ENCODE results near the gene TMEM45A.
"Not testable (repeated sequence)": the region's sequence is repeated elsewhere in the genome, so short reads cannot be mapped to it uniquely, and the experiment has no call there.

Gene TMEM45A

DNA sequence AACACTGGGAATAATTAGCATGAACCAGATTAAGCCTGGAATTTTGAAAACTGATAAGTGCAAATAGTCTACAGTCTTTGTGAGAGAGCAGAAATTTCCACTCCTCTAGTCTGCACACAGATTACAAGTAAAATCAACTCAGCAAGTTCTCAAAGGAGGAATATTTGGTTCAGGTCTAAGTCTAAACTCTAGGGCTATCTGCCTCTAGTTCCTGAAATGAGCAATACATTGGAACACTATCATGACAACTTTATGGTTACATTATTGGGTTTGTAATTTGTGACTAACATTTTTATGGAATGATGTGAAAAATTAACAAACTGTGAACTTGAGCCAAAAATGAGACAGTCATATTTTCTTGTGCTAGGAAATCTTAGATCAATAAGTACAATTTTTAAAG is 86.2 kb downstream of the TMEM45A start:
- DNase-seq: no peak

DNA sequence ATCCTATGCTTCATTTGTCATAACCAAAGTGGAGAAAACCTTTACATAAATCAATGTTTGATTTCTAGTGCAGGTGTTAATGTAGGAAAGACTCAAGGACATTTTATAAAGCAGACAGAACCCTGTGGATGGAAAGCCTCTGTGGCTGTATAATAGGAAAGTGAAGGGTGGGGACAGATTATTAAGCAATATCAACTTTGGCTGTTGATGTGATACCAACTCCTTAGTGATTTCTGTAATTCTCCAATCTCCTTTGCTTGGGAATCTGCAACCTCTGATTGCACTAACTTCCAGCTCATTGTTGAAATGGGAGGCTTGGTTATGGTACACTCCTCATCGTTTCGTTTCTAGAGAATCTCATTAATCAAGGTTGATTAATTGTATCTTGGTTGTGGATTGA is 87.7 kb downstream of the TMEM45A start:
- no peak for DNase-seq

DNA sequence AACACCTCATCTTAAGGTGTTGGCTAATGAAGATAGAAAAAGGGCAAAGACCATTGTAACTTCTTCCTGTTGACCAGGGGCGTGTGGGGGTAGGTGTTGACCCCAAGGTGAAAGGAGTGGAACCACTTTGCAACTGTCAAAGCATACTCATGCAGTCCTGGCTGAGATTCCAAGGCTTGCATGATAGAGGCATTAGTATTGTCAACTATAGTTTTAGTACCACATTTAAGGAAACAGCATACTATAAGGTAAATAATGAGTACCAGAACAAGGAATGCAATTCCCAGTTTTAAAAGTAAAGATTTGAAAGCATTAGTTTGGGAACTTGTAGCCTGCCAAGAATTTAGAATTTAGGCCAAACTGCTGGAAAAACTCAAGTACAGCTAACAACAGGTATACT is 89.2 kb downstream of the TMEM45A start:
- DNase-seq: no peak

DNA sequence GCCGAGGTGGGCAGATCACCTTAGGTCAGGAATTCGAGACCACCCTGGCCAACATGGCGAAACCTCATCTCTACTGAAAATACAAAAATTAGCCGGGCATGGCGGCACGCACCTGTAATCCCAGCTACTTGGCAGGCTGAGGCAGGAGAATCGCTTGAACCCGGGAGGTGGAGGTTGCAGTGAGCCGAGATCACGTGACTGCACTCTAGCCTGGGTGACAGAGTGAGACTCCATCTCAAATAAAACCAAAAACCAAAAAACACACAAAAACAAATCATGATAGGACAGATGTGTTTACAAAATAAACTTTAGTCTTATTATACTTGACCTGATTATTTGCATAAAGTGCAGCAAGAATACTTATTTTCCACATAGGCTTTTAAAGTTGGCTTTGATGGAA is 89.7 kb downstream of the TMEM45A start:
- not testable (repeated sequence) for DNase-seq

DNA sequence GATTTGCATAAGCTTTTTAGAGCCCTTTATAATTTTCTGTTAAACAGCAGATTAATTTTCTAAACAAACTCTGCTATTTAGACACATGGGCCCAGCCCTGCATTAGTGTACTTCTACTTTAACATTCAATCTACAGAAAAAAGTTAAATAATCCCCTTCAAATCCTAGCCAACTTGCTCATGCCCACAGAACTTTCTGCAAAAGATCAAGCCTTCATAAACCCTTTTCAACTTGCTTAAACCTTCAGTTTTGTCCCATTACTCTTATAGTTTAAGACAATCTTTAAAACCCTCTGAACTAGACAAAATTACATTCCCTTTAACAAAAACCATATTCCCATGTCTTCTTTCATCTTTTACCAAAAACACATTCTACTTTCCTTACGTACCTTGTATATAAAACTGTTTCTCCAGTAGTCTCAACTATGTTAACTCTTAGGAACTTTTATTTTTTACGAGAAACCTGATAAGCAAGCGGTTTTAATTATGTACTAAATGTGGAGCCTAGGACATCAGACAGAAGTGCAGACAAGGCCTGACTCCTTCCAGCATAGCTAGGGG is 91.8 kb downstream of the TMEM45A start:
- no peak for DNase-seq

DNA sequence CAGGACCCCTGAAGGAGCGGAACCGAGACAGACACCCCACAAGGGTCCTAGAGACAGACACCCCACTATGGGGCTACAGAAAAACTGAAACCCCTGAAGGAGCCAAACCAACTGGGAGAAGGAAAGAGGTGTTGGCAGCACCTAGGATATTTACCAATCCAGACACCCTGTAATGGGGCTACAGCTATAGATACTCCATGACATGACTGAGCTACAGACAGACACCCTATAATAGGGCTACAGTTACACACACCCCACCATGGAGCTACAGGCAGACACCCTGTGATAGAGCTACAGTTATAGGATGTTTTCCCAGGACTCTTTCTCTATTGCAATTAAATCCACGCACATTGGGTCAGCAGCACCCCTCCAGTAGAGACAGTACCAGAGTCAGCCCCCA is 94.4 kb downstream of the TMEM45A start:
- DNase-seq: no peak

DNA sequence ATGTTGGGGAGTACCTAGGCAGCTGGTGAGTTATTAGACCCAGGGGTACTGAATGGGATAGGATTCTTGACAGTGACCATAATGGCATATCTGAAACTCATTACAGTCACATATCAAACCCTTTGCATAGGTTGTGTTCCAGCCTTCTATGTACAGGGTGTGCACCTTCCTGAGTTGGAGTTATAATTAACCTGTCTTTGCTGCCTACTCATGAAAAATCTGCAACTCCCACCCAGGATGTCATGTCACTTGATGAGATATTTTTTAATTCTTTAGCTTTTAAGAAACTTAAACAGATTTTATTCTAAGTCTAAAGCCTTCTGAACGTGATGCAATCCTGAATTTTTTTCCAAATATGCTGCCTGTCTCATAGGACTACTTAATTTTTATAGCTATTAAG is 95.8 kb downstream of the TMEM45A start:
- DNase-seq: no peak

DNA sequence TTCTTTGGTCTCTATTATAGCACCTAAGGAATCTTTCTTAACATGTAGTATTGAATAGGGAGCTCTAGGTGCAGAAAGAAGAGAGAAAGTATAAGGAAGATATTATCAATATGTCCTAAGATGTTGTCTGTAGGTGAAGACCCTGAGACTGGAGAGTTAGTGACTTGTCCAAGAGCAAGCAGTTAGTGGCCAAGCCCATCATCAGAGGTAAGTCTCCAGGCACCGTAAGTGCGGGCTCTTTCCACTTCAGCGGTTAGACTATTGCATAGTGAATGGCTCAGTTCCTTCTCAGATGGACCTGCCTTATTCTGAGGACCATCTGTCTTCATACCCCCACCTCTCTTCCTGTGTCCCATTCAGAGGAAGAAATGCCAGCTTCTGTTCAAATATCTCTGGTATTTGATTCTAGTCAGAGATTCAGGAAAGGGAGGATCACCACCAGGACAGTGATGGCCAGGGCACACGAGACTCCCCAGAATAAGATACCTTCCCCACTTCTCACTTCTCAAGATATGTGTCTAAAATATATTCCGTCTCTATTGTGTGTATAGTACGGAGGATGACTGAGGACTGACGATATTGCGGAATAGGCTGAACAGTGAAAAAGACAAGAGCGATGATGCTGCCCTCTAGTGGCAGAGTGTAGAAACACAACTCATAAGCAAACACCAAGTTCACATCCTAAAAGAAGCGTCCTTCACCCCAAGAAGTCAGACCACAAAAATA is 97.9 kb downstream of the TMEM45A start:
- peak; percentile 71 for DNase-seq

DNA sequence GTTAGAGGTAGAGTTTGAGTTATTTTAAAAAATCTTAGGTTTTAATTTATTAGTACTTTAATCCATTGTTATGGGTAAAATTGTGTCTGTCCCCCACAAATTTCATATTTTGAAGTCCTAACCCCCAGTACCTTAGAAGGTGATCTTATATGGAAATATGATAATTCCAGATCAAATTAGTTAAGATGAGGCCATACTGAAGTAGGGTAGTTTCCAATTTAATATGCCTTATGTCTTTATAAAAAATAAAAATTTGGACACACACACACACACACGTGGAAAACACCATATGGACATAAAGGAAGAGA is 98.4 kb downstream of the TMEM45A start:
- DNase-seq: no peak

DNA sequence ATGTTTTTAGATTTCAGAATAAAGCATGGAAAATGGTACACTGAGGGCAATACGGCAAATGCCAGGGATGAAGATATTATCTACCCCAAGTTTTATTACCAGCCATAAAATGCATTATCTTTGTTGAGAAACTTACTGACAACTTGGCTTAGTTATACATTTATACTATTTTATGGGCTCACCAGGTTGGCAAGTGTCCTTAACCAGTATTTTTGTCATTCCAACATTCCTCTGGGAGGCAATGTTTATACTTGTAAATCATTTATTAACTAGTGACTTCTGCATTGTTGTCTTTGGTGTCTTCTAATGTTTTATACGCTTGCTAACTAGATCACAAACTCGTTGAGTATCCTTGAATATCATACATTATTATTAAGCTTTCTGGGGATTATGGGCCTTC is 99.0 kb downstream of the TMEM45A start:
- DNase-seq: no peak

DNA sequence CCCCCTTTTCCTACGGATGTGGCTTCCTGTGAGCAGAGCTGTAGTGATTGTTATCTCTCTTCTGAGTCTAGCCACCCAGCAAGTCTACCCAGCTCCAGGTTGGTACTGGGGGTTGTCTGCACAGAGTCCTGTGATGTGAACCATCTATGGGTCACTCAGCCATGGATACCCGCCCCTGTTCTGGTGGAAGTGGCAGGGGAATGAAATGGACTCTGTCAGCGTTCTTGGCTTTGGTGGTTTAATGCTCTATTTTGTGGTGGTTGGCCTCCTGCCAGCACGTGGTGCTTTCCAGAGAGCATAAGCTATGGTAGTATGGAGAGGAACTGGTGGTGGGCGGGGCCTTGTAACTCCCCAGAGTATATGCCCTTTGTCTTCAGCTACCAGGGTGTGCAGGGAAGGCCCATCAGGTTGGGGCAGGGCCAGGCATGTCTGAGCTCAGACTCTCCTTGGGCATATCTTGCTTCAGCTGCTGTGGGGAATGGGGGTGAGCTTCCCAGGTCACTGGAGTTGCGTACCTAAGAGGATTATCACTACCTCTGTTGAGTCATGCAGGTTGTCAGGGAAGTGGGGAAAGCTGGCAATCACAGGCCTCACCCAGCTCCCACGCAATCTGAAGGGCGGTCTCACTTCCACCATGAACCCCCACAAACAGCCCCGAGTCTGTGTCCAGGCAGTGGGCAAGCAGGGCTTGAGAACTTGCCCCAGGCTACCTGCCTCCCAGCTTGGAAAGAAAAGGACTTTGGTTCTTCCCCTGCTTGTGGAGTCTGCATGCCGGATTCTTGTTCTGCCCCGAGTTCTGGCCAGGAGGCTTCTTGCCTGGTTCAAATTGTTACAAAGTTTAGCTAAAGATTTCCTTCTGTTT is 108.0 kb downstream of the TMEM45A start:
- no peak for DNase-seq

DNA sequence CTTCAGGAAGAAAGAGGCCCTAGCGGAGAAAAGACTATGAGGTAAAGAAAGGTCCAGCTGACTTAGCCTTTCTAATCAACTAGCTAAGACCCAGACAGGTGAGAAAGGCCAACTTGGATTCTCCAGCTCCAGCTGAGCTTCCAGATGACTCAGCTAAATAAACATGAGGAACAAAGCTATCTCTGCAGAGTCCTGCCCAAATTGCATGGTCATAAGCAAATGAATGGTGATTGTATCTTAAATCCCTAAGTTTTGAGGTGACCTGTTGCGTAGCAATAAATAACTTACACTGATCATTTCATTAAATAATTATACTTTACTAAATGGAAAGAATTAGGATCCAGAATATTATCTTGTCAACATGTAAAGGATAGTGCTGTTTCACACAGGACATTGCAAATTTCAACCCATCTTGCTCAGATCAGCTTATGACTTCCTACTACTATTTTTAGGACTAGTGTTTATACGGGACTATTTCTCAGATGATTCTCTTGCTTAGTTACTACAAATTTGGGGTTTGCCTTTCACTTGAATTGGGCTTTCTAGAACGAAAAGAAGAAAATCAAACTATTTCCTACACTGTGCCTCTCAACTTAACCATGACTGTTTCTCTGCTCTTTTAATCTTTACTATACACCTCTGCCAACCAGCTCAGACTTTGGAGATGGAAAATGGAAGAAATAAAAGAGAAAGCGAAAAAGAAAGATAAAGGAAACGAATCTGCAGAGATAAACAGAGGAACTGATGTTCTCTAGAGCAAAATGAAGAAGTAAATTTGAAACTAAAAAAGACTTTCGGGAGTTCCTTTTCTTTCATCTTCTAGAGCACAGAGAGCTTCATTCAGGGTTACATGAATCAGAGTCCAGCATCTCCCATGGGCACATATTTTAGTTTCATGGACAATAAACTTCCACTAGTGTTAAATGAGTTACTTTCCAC is 110.4 kb downstream of the TMEM45A start:
- DNase-seq: no peak

DNA sequence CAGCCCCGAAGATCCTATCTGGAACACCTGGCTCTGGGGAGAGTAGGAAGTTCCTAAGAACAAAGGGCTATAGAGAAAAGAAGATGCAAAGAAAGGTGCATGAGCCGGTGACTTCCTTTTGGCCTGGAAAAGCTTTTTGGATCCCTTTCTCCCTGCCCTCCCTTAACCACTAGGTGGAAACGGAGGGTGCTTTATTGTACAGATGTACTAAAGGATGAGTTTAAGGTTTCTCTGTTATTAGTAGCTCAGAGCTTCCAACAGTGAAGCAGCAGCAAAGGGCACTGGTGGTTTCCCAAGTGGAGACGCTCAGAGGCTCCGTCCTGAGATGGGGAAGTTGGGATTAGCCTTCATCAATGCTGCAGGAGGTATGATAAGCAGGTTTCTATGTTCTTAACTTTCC is 111.0 kb downstream of the TMEM45A start:
- DNase-seq: no peak

DNA sequence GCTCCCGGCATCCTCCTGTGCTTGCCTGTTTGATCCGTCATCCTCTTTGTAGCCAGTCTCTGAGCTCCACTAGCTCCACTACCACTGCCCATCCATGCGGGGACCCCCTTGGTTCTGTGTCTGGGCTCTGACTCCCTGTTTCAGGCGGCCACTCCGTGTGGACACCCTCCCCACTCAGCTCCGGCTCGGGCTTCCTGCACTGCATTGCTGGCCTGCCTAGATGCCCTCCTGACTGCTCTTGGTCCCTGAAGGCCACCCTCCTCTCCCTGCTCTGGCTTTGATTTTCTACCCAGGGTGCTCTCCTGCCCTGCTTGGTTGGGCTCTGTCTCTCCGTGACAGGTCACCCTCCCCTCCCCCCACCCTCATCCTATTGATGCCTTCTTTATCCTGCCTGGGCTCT is 112.9 kb downstream of the TMEM45A start:
- DNase-seq: no peak

DNA sequence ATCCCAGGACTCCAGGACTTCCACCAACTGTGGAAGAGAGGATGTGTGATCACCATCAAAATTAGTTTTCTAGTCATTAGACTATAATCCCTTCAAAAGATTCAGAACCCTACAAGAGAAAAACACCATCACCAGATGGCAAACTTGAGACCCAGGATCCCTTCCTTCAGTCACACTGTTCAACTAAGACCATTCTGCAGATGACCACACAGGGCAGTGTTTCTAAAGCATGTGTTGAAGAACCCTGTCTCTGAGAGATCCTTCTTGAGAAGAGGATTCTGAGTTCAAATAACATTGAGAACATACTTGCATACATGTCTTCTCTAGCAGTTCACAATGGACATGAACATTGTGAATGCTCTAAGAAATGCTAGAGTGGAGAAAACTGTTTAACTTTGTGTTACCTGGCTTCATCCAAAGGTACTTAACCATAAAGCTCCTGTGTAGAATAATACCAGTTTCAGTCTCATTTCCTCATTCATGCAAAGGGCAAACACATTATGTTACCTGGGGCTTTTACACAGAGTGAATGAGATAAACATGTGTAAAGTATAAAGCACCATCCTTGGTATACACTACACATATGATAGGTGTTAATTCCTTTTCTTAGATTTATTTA is 114.6 kb downstream of the TMEM45A start:
- DNase-seq: no peak

DNA sequence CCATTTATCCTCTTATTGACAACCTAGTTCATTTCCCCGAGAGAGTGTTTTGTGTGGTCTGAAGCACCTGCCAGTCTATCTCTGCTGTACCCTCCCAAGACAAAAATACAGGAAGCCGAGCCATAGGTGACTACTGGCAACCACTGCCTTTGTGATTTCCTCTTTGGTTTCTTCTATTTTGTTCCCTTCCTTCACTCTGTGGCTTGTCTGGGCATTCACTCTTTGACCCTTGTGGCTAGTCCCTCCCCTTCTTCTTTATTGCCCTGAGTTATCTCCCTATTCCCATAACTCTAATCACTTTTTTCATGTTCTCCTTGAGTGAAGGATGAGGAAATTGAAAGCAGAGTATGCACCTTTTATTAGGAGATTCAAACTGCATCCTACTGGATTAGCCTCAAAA is 116.9 kb downstream of the TMEM45A start, which contains the start of gene ADGRG7:
Gene ADGRG7 (plus strand): TSS at position 297 of the 400 bp plus-strand sequence. CDS start 256 bp downstream, outside the sequence.
- DNase-seq: no peak

DNA sequence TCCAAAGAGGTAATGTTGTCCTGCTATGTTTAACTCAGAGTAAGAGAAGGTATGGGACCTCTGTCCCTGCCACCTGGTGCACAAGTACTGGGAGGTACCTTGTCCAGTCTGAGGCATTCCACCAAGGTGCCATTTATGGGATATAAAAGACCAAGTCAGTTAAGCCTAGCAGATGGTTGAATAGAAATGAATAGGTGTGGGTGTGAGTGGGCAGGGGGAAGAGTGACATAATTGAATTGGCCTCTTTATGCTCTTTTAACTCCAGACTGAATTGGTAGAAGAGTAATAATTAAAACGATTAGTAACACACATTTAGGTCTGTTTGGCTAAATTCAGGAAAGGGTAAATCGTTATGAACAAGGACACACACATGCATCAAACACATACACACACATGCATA is 117.5 kb downstream of the TMEM45A start:
- DNase-seq: no peak

DNA sequence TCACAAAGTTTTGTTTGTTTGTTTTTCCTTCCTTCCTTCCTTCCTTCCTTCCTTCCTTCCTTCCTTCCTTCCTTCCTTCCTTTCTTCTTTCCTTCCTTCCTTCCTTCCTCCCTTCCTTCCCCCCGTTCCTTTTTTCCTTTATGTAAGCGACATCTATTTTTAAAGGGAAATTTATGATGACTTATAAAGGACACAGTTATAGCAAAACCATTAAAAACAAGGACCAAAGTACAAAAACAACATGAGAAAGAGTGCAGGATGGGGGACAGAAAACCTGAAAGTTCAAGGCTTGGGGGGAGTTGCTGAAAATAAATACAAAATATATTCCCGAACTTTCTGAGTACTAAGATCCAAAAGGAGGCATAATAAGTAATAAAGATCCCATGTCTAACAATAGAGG is 118.8 kb downstream of the TMEM45A start:
- DNase-seq: no peak

DNA sequence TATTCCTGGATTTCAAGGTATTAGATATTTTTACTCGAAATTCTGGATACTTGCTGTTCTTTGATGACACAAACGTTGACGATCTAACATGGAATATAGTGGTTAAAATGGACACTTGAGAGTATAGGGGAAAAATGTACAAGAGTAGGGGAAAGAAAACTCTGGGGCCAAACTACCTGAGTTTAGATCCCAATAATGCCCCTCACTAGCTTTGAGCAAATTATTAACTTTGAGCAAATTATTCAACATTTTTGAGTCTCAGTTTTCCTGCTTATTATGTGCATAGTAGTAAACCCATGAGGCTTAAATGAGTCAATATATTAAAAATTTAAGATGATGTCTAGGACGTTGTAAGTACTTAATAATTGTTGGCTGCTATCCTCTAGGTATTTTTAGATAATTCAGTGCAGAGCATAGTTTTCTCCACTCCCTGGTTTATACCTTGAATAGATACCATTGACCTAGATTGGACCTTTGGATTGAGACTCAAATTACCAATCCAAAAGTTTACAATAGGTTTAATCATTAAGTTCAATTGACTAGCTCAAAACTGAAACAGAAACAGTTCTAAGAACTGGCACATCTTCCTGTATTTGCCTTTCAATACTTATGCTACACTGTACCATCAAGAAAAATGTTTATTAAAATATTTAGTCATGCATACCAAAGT is 121.4 kb downstream of the TMEM45A start:
- DNase-seq: no peak

DNA sequence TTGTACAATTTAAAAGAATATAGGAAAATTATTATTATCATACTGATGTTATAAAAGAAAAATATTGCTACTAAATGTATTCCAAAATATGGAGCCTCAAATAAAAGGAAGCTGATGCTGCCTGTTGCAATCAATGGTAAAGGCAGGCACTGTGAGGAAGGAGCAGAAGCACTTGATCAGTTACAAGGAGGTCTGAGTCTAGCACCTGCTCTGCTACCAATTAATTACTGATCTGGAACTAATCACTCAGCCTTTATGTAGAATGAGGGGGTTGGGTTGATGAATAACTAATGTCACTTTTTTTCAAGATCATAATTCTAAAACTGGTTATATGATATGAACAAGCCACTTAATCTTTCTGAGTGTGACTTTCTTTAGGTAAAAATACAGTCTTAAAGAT is 122.5 kb downstream of the TMEM45A start:
- no peak for DNase-seq

DNA sequence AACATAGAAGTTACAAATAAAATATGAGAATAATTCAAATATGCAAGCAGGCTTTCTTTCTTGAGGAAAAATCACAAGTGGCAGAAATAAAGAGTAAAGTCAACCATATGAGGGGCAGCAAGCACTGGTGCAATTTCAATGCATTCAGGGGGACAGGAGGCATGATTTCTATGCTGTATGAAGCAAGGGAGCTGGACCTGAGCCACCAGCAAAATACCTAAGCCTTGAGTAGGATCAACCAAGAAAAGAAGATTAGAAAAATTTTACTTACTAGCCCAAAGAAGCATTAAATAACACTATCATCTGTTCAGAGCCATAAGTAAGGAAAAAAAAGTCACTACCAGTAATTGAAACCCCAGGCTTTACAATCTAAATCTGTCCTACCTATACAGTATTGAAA is 123.3 kb downstream of the TMEM45A start:
- DNase-seq: no peak

DNA sequence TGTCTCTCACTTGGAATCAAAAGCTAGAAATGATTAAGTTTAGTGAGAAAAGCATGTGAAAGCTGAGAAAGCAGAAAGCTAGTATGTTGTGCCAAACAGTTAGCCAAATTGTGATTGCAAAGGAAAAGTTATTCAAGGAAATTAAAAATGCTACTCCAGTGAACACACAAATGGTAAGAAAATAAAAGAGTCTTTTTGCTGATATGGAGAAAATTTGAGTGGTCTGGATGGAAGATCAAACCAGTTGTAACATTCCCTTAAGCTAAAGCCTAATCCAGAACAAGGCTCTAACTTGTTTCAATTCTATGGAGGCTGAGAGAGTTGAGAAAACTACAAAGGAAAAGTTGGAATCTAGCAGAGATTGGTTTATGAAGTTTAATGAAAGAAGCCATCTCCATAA is 128.8 kb downstream of the TMEM45A start:
- DNase-seq: no peak
